Fibroblast of skin of abdomen (primary cell): ENCODE data around the gene CNOT2.
"Not testable (repeated sequence)": the region's sequence is repeated elsewhere in the genome, so short reads cannot be mapped to it uniquely, and the experiment has no call there.

Source experiments
- DNase-seq: peaks from one replicate; pipeline ENCODE4 v3.0.0-alpha.2; 2013

The CNOT2 gene

DNA sequence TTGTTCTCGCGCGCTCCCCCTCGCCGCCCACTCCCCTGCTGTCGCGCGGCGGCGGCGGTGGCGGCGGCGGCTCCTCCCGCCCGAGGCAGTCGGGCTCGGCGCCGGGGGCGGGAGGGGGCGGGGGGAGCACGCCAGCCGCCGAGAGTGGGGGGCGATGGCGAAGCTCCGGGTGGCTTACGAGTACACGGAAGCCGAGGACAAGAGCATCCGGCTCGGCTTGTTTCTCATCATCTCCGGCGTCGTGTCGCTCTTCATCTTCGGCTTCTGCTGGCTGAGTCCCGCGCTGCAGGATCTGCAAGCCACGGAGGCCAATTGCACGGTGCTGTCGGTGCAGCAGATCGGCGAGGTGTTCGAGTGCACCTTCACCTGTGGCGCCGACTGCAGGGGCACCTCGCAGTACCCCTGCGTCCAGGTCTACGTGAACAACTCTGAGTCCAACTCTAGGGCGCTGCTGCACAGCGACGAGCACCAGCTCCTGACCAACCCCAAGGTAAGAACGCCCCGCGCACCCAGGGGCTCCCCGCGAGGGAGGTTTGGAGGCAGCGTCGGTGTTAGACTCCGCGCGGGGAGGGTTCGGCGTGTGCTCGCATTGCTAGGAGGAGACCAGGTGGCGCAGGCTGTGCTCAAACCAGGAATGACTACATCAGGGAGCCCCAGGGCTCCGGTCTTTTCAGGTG lies 123.5 kb downstream of the CNOT2 start:
- peak; percentile 33 for DNase-seq

- DNase-seq, result peak; percentile 11
Observed at GRCh38 chr12:70367258-70368141, 124.3 kb downstream of the CNOT2 start.

DNA sequence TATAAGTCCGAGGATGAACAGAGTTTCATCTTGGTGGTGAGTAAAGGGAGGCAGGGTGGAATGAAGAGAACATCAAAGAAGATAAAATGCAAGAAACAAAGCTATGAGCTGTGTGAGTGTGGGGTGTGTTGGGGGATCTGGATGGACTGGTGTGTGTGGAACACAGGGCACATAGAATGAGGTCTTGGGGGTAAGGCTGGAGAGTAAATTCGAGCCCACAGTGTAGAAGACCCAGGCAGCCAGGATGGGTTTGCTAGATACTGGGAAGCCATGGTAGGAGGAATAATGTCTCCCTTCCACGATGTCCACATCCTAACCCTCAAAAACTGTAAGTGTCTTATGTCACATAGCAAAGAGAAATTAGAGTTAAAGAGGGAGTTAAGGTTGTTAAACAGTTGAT lies 129.6 kb downstream of the CNOT2 start:
- no peak for DNase-seq

GRCh38 chr12:70379846-70380245 lies 136.6 kb downstream of the CNOT2 start:
- DNase-seq, result no peak

DNA sequence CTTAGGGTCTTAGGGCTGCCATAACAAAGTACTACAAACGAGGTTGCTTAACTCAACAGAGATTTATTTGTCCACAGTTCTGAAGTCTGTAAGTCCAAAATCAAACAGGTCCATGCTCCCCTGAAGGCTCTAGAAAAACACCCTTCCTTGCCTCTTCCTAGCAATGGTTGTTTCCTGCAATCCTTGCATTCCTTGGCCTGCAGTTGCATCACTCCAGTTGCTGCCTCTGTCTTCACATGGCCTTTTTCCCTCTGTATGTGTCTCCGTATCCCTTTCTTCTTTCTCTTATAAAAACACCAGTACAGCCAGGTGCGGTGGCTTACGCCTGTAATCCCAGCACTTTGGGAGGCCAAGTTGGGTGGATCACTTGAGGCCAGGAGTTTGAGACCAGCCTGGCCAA lies 140.3 kb downstream of the CNOT2 start:
- peak; percentile 40 for DNase-seq

DNA sequence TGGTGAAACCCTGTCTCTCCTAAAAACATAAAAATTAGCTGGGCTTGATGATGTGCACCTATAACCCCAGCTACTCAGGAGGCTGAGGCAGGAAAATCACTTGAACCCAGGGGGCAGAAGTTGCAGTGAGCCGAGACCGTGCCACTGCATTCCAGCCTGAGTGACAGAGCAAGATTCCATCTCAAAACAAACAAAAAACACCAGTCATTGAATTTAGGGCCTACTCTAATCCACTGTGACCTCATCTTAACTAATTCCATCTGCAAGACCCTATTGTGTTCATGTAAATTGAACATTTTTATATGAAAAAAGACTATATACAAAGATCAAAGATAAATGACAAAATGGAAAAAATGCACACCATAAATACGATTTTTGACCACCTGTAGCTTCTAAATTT lies 140.7 kb downstream of the CNOT2 start:
- no peak for DNase-seq

DNA sequence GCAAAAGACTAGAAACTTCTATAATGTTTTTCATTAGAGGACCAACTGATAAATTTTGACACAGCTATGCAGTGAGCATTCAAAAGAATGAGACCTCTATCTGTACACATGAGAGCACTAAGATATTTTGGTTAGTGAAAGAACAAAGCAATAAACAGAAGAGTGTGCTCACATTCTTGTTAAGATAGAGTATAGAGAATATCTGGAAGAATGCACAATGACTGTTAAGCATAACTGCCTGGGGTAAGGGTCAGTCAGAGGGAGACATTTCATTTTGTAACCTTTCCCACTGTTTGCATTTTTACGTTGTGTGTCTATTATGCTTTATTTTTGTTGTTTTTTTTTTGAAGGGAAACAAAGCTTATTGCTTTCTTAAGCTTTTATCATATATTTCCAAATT lies 143.5 kb downstream of the CNOT2 start:
- DNase-seq, result no peak

DNA sequence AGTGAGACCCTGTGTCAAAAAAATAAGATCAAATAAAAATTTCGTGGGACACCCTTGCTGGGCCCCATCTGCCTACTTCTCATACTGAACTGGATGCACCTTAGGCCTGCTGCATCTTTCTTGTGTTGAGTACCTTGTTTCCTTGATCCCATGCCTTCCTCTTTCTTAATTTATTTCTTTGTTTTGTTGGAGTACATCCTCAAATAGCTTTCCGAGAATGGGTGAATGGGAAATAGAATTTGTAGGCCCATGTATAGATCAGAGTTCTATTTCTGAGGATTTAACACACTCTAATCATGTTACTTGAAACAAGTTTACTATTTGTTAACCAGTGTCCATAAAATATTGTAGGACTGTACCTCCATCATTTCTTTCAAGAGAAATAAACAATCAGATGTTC lies 146.4 kb downstream of the CNOT2 start:
- DNase-seq, result no peak

DNA sequence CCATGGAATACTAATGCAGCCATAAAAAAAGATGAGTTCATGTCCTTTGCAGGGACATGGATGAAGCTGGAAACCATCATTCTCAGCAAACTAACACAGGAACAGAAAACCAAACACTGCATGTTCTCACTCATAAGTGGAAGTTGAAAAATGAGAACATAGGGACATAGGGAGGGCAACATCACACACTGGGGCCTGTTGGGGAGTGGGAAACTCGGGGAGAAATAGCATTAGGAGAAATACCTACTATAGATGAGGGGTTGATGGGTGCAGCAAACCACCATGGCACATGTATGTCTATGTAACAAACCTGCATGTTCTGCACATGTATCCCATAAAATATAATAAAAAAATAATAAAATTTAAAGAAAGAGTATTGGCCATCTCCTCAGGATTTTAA lies 149.4 kb downstream of the CNOT2 start:
- DNase-seq, result not testable (repeated sequence)

GRCh38 chr12:70393787-70394499 lies 150.7 kb downstream of the CNOT2 start:
- DNase-seq, result peak; percentile 84

GRCh38 chr12:70398002-70398401 lies 154.8 kb downstream of the CNOT2 start:
- no peak for DNase-seq

- no peak for DNase-seq
Observed at GRCh38 chr12:70398862-70399261, 155.6 kb downstream of the CNOT2 start.

- no peak for DNase-seq
Observed at GRCh38 chr12:70399311-70399710, 156.1 kb downstream of the CNOT2 start.

GRCh38 chr12:70400124-70400523 lies 156.9 kb downstream of the CNOT2 start:
- DNase-seq, result no peak

- DNase-seq, result no peak
Observed at GRCh38 chr12:70402597-70402996, 159.4 kb downstream of the CNOT2 start.

DNA sequence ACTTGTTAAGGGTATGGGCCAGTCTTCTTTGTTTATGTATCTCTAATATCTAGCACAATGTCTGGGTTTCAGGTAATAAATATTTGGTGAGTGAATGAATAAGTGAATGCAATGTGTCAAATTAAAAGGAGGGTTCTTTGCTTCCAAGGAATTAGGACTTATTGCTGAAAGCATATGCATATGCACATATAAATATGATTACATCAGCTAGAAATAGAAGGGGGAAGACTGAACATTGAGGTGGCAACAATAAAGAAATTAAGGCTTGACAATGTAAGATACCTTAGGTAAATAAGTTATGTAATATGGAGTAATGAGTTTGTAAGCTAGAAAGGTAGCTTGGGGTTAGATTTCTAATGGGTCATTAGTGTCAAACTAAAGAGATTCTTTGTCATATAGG lies 160.6 kb downstream of the CNOT2 start:
- DNase-seq, result no peak
